Gastrocnemius medialis (tissue), 4 donors: ENCODE measurements around the gene HACL1. TPM values are rescaled to one million over a fixed set of nuclear protein-coding genes. Genes with fewer than 3 reads are reported as not detected.

Source experiments
- ATAC-seq, 2 donors: fragments of 150-250 bp; one replicate each; pipeline ENCODE4 v1.9.1; 2016
- DNase-seq, 2 donors: peaks; one replicate each; pipeline ENCODE4 v3.0.0-alpha.2; 2019
- H3K27ac ChIP-seq, 4 donors: fragments of 200-600 bp; sonication (generic); 1 replicate in 1 of 4; 2 replicates in 3 of 4; pipeline ENCODE4 v1.5.1; 2016 to 2018; ENCODE audit warnings: mild to moderate bottlenecking in 2 of 4, moderate library complexity in 1 of 4
- H3K27me3 ChIP-seq, 3 donors: fragments of 200-600 bp; sonication (generic) in 2 of 3; 1 replicate in 1 of 3; 2 replicates in 2 of 3; pipeline versions ENCODE4 v1.5.1 to v1.6.0; 2016 to 2019; ENCODE audit warnings: mild to moderate bottlenecking in 1 of 3, moderate library complexity in 1 of 3
- H3K36me3 ChIP-seq, 2 donors: fragments of 200-600 bp; sonication (generic) in 1 of 2; one replicate each; pipeline ENCODE4 v1.5.1; 2017 to 2018
- H3K4me1 ChIP-seq, 2 donors: fragments of 200-600 bp; sonication (generic) in 1 of 2; one replicate each; pipeline ENCODE4 v1.5.1; 2016 to 2017; ENCODE audit warnings: mild to moderate bottlenecking in 2 of 2
- H3K4me3 ChIP-seq, 4 donors: fragments of 200-600 bp; sonication (generic) in 3 of 4; 1 replicate in 1 of 4; 2 replicates in 3 of 4; pipeline ENCODE4 v1.5.1; 2016 to 2019; ENCODE audit warnings: mild to moderate bottlenecking in 2 of 4
- H3K9me3 ChIP-seq, 3 donors: fragments of 200-600 bp; sonication (generic) in 2 of 3; 1 replicate in 1 of 3; 2 replicates in 2 of 3; pipeline ENCODE4 v1.5.1; 2016 to 2019
- CTCF ChIP-seq, 5 experiments: fragments of 450-650 bp in 3 of 5; fragments of 200-600 bp in 2 of 5; sonication (generic) in 2 of 5; IDR thresholded peaks in 4 of 5; conservative IDR thresholded peaks in 1 of 5; 1 replicate in 4 of 5; 2 replicates in 1 of 5; pipeline ENCODE4 v1.5.1; 2016 to 2019; ENCODE audit warnings: antibody characterized with exemption in 5 of 5, mild to moderate bottlenecking in 3 of 5, moderate library complexity in 3 of 5
- POLR2A ChIP-seq, 2 donors: fragments of 450-650 bp; IDR thresholded peaks; one replicate each; pipeline ENCODE4 v1.6.1; 2017; ENCODE audit warnings: antibody characterized with exemption in 2 of 2, mild to moderate bottlenecking in 2 of 2, moderate library complexity in 2 of 2
- in situ Hi-C, 4 donors: fragments of 200-750 bp; cut with MboI; loops; one replicate each; pipeline versions ENCODE4 v1.15.0 to v1.8.0; 2017; ENCODE audit warnings: low sequenced_read_pairs in 4 of 4
- intact Hi-C: fragments of 100-400 bp; cut with DNase I; formaldehyde crosslinking; loops from one replicate; pipeline ENCODE4 v1.15.1; 2023; ENCODE audit warnings: low total_unique reads
- total RNA-seq, 4 donors: library from RNA; depleted of rRNA; stranded (reverse); fragments of >200 nt; gene quantifications; one replicate each; pipeline versions ENCODE4 v1.1.0 to v1.2.3, GENCODE V29; 2016

The HACL1 gene
- total RNA-seq, 4 donors from 2014 or later: 23.5 to 27.1 (median 24.5) TPM

- H3K36me3 ChIP-seq: peaks cover 0 to 64% of the 10 kb centered on the region in 2 donors
Measured at GRCh38 chr3:15591242-15591641, 10.1 kb downstream of the HACL1 start.

GRCh38 chr3:15585111-15585845 lies 16.1 kb downstream of the HACL1 start:
- Histone ChIP-seq H3K4me1 (no peaks in the 10 kb centered on the region), H3K4me3 (no peak overlapping the region), H3K36me3 (peaks cover 2 to 73% of the 10 kb centered on the region in 2 donors), H3K9me3 (no peaks in the 10 kb centered on the region), H3K27ac (no peak overlapping the region), H3K27me3 (no peaks in the 10 kb centered on the region)
- DNase-seq (no peak), ATAC-seq (no peak)
- TF ChIP-seq CTCF (IDR thresholded peaks at IDR 0.05 in 4 of 5, conservative IDR thresholded peaks at IDR 0.05 in 1 of 5) (no peak), POLR2A (IDR thresholded peaks at IDR 0.05) (no peak)
- in situ Hi-C loops (no loop called here), intact Hi-C loops (loop anchor here (10.0 kb wide), 2 partner anchors 360 to 920 kb away; no protein-coding TSS in a partner anchor)

More at GRCh38 chr3:15591242-15591641, 10.1 kb downstream of the HACL1 start:
- intact Hi-C loops: no loop called here
- DNase-seq (no peak), ATAC-seq (no peak)
- TF ChIP-seq POLR2A (IDR thresholded peaks at IDR 0.05) (no peak), CTCF (IDR thresholded peaks at IDR 0.05 in 4 of 5, conservative IDR thresholded peaks at IDR 0.05 in 1 of 5) (no peak)
- Histone ChIP-seq H3K4me1 (no peaks in the 10 kb centered on the region), H3K9me3 (no peaks in the 10 kb centered on the region), H3K27ac (no peak overlapping the region), H3K4me3 (no peak overlapping the region), H3K27me3 (no peaks in the 10 kb centered on the region)
- in situ Hi-C loops: no loop called here

- in situ Hi-C loops: no loop called here
- peaks cover 2 to 62% of the 10 kb centered on the region in 2 donors for H3K36me3 ChIP-seq
Measured at GRCh38 chr3:15581471-15582394, 19.6 kb downstream of the HACL1 start.

GRCh38 chr3:15579051-15579450 lies 22.3 kb downstream of the HACL1 start:
- no peaks in the 10 kb centered on the region for H3K9me3 ChIP-seq
- intact Hi-C loops (no loop called here), in situ Hi-C loops (no loop called here)
- H3K36me3 ChIP-seq: peaks cover 0 to 55% of the 10 kb centered on the region in 2 donors
- no peak overlapping the region for H3K4me3 ChIP-seq
- H3K27ac ChIP-seq: no peak overlapping the region
- DNase-seq (no peak), ATAC-seq (no peak)
- TF ChIP-seq POLR2A (IDR thresholded peaks at IDR 0.05) (no peak), CTCF (IDR thresholded peaks at IDR 0.05 in 4 of 5, conservative IDR thresholded peaks at IDR 0.05 in 1 of 5) (no peak)
- no peaks in the 10 kb centered on the region for H3K4me1 ChIP-seq
- H3K27me3 ChIP-seq: no peaks in the 10 kb centered on the region

More at GRCh38 chr3:15581471-15582394, 19.6 kb downstream of the HACL1 start:
- intact Hi-C loops: loop anchor here (10.0 kb wide), 2 partner anchors 357 to 917 kb away; no protein-coding TSS in a partner anchor
- DNase-seq: no peak
- H3K27me3 ChIP-seq: no peaks in the 10 kb centered on the region
- no peak overlapping the region for H3K4me3 ChIP-seq
- TF ChIP-seq CTCF (IDR thresholded peaks at IDR 0.05 in 4 of 5, conservative IDR thresholded peaks at IDR 0.05 in 1 of 5): no peak
- TF ChIP-seq POLR2A (IDR thresholded peaks at IDR 0.05): no peak
- ATAC-seq: no peak
- no peaks in the 10 kb centered on the region for H3K9me3 ChIP-seq
- H3K4me1 ChIP-seq: no peaks in the 10 kb centered on the region
- H3K27ac ChIP-seq: no peak overlapping the region
